ENCODE measurements around the gene NAALADL1.

The NAALADL1 gene

GRCh38 chr11:65078786-65079342, 20.5 kb upstream of the NAALADL1 start:
- no peak for DNase-seq

- peak; percentile 34 for DNase-seq
These were observed 19.8 kb upstream of the NAALADL1 start for GRCh38 chr11:65078151-65078550.

- DNase-seq, result no peak
These were observed 19.1 kb upstream of the NAALADL1 start for GRCh38 chr11:65077451-65077850.

- DNase-seq, result no peak
These were observed 14.2 kb upstream of the NAALADL1 start for GRCh38 chr11:65072631-65072966.

- no peak for DNase-seq
These were observed 13.7 kb upstream of the NAALADL1 start for GRCh38 chr11:65071907-65072630.

- no peak for DNase-seq
These were observed 10.9 kb upstream of the NAALADL1 start for GRCh38 chr11:65069217-65069616.

GRCh38 chr11:65067446-65067845, 9.1 kb upstream of the NAALADL1 start:
- DNase-seq, result no peak

- no peak for DNase-seq
These were observed 8.5 kb upstream of the NAALADL1 start for GRCh38 chr11:65066805-65067291.

GRCh38 chr11:65066315-65066714, 8.0 kb upstream of the NAALADL1 start:
- DNase-seq, result no peak

GRCh38 chr11:65065851-65066250, 7.5 kb upstream of the NAALADL1 start:
- DNase-seq, result no peak

- no peak for DNase-seq
These were observed 6.5 kb upstream of the NAALADL1 start for GRCh38 chr11:65064847-65065240.

GRCh38 chr11:65063532-65063931, 5.2 kb upstream of the NAALADL1 start:
- DNase-seq, result no peak

- DNase-seq, result no peak
These were observed 2.6 kb upstream of the NAALADL1 start for GRCh38 chr11:65060913-65061408.

- DNase-seq, result no peak
These were observed 1.8 kb upstream of the NAALADL1 start for GRCh38 chr11:65059959-65060824.

GRCh38 chr11:65059523-65059922, 1.2 kb upstream of the NAALADL1 start:
- DNase-seq, result no peak

GRCh38 chr11:65058012-65058411, 341 bp downstream of the NAALADL1 start:
- no peak for DNase-seq

GRCh38 chr11:65057526-65057925, 827 bp downstream of the NAALADL1 start:
- no peak for DNase-seq

- DNase-seq, result no peak
These were observed 1.4 kb downstream of the NAALADL1 start for GRCh38 chr11:65056999-65057398.

- DNase-seq, result no peak
These were observed 2.8 kb downstream of the NAALADL1 start for GRCh38 chr11:65055538-65055937.

- no peak for DNase-seq
These were observed 4.4 kb downstream of the NAALADL1 start for GRCh38 chr11:65053827-65054508.

GRCh38 chr11:65051398-65051858, 6.9 kb downstream of the NAALADL1 start:
- no peak for DNase-seq

- DNase-seq, result no peak
These were observed 10.6 kb downstream of the NAALADL1 start for GRCh38 chr11:65047581-65048422.
